C1 segment of cervical spinal cord (tissue), 14 donors: ENCODE results near the gene REELD1.

Source experiments
- DNase-seq, 14 donors: peaks; one replicate each; lab custom pipeline; 2025; lab: John Stamatoyannopoulos, UW

REELD1 gene

GRCh38 chr4:146224326-146224966, 10.1 kb downstream of the REELD1 start:
- peak in 2 of 14 donors; percentile 25 to 27 for DNase-seq

GRCh38 chr4:146229406-146229805, 15.1 kb downstream of the REELD1 start:
- DNase-seq: no peak

- no peak for DNase-seq
These were observed 17.9 kb downstream of the REELD1 start for GRCh38 chr4:146232131-146232722.

- DNase-seq: no peak
These were observed 21.4 kb downstream of the REELD1 start for GRCh38 chr4:146235654-146236177.

- no peak for DNase-seq
These were observed 21.9 kb downstream of the REELD1 start for GRCh38 chr4:146236216-146236615.

- DNase-seq: no peak
These were observed 22.8 kb downstream of the REELD1 start for GRCh38 chr4:146237092-146237491.

- no peak for DNase-seq
These were observed 23.8 kb downstream of the REELD1 start for GRCh38 chr4:146238107-146238506.

- peak in 1 of 14 donors; percentile 39 for DNase-seq
These were observed 29.0 kb downstream of the REELD1 start for GRCh38 chr4:146243141-146243882.

- DNase-seq: no peak
These were observed 29.5 kb downstream of the REELD1 start for GRCh38 chr4:146243883-146244277.

GRCh38 chr4:146244496-146244895, 30.2 kb downstream of the REELD1 start:
- no peak for DNase-seq

- DNase-seq: no peak
These were observed 30.9 kb downstream of the REELD1 start for GRCh38 chr4:146245246-146245645.

- no peak for DNase-seq
These were observed 31.5 kb downstream of the REELD1 start for GRCh38 chr4:146245850-146246249.

- DNase-seq: no peak
These were observed 32.0 kb downstream of the REELD1 start for GRCh38 chr4:146246381-146246780.

GRCh38 chr4:146247356-146247755, 33.0 kb downstream of the REELD1 start:
- DNase-seq: no peak

- no peak for DNase-seq
These were observed 38.8 kb downstream of the REELD1 start for GRCh38 chr4:146252969-146253611.

- no peak for DNase-seq
These were observed 41.1 kb downstream of the REELD1 start for GRCh38 chr4:146255463-146255862.

- no peak for DNase-seq
These were observed 41.5 kb downstream of the REELD1 start for GRCh38 chr4:146255874-146256273.

GRCh38 chr4:146256328-146256727, 42.0 kb downstream of the REELD1 start:
- DNase-seq: no peak

- DNase-seq: no peak
These were observed 43.2 kb downstream of the REELD1 start for GRCh38 chr4:146257511-146257910.

- no peak for DNase-seq
These were observed 46.2 kb downstream of the REELD1 start for GRCh38 chr4:146260521-146260920.

- DNase-seq: no peak
These were observed 46.7 kb downstream of the REELD1 start for GRCh38 chr4:146261041-146261440.

- DNase-seq: no peak
These were observed 49.5 kb downstream of the REELD1 start for GRCh38 chr4:146263793-146264192.
